ENCODE results near the gene PDCL2. TPM values are rescaled to one million over a fixed set of nuclear protein-coding genes. Genes with fewer than 3 reads are reported as not detected.

The PDCL2 gene, protein sequence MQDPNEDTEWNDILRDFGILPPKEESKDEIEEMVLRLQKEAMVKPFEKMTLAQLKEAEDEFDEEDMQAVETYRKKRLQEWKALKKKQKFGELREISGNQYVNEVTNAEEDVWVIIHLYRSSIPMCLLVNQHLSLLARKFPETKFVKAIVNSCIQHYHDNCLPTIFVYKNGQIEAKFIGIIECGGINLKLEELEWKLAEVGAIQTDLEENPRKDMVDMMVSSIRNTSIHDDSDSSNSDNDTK
- not detected for total RNA-seq

DNA sequence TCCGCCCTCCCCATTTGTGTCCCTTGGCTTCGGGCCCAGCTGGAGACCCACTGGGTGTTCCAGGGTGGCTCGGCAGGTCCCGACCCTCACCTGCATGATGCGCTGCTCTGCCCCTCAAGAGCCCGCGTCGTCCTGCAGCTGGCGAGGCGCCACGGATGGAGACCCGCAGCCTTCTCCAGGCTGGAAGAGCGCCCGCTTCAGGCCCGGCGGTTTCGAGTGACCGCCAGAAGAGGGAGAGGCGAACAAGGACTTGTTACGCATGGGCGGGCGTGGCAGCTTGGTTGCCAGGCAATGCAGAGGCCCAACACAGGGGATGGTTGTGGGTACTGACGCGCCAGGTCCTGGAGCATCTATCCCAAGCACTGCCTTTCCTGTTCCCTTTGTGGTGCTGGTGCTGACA lies at the start of gene PDCL2:
Gene PDCL2 (minus strand): TSS at position 232 of the 400 bp plus-strand sequence. CDS start 136 bp downstream, at position 96.

DNA sequence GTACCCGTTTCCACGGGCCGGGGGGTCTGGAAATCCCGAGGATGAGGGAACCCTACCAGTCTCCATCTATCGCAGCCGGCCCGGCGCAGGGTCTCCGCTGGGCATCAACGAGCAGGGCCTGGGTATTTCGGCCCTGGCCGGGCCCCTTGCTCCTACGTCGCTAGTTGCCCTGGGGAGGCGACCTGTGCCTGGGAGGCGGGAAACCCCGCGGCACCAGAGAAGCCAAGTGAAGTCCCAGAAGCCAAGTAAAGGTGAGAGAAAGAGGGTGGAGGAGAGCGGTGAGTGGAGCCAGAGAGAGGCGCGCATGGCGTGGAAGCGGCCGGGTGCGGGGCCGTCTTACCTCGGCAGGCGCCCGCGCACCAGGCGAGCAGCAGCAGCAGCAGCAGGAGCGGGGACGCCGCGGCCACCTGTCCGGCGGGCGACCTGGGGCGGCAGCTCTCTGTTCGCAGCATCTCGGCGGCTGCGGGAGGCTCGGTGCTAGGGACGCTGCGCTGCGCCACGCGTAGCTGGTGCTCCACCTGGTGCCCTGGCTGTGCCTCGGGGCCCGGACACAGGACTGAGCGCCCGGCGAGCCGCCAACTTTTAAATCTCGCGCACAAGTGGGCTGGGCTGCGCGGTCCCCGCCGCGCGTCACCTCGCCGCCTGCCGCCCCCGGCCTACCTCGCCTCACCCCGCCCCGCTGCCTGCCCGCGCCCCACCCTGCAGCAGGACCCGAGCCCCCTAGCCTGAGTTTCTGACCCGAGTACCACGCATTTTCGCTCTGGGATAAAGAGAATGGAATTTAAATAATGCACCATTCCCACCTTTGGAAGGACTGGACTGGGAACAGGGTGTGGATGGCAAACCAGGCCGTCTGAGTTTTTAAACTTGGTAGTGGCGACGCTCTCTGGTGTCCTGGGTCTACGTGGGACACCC lies 44.0 kb upstream of the PDCL2 start, which contains the start of gene NMU:
Gene NMU (minus strand): TSS at position 558 of the 915 bp plus-strand sequence. CDS start 106 bp downstream, at position 452.

DNA sequence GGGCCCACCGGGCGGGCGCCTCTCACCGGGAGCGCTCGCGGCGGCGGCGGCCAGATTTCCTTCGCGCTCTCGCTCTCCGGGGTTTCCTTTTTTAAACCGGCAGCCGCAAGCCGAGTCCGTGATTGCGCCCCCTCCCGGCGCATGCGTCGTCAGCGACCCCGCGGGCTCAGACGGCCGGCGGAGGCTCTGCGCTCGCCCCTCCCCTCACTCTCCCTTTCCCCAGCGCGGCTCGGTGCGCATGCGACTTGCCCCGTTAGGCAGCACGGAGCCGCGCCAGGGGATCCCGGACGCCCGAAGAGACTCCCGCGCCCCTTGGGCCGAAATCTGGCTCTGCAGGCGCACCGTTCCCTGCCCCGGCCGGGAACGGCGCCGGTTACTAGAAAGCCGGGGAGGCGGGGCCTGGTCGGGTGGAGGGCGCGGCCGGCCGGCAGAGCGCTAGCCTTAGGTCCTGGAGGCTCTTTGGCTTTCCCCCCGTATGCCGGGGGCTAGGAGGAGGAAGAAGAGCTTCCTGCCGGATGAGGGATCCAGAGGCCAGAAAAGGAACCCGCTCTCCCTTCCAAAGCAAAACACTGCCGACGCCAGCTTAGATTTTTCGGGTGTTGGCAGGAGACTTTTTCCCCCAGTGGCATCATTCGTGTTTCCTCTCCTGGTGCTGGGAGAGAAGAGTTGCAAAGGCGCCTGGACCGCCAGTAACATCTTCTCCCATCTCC lies 45.1 kb downstream of the PDCL2 start, which contains the start of gene CLOCK:
Gene CLOCK (minus strand): TSS at position 154 of the 710 bp plus-strand sequence. CDS start 64,124 bp downstream, outside the sequence.

Other genes with a start within 250 kb of the PDCL2 start
- 10 to 100 TPM; 11.0 TPM for gene SRD5A3, start 246.0 kb downstream of the PDCL2 start, total RNA-seq
- gene TMEM165, start 196.3 kb downstream of the PDCL2 start, total RNA-seq: 100 to 1,000 TPM; 129 to 144 TPM
- gene CLOCK, start 45.3 kb downstream of the PDCL2 start, total RNA-seq: 10 to 100 TPM; 29.3 to 34.0 TPM
- gene NMU, start 44.1 kb upstream of the PDCL2 start, total RNA-seq: not detected
- gene EXOC1L, start 227.5 kb upstream of the PDCL2 start, total RNA-seq: not detected